ENCODE data around the gene IGF2. TPM values are rescaled to one million over a fixed set of nuclear protein-coding genes. Genes with fewer than 3 reads are reported as not detected.

Gene IGF2
- total and polyA plus RNA-seq, 4 donors: 0.67 to 620 (median 42.6) TPM

- Histone ChIP-seq H3K4me1 (ENCODE audit: control insufficient read depth in 1 of 2, insufficient read depth in 2 of 2, low read length in 2 of 2) (no peaks in the 10 kb centered on the region), H3K4me3 (ENCODE audit: low read length in 2 of 2) (no peak overlapping the region), H3K27ac (ENCODE audit: low read depth in 1 of 2, low read length in 2 of 2) (no peak overlapping the region), H3K36me3 (ENCODE audit: control insufficient read depth in 1 of 2, insufficient read depth in 2 of 2, low read length in 1 of 2) (no peaks in the 10 kb centered on the region), H3K9me3 (ENCODE audit: control insufficient read depth, low read length) (no peaks in the 10 kb centered on the region), H3K27me3 (ENCODE audit: control insufficient read depth in 1 of 2, insufficient read depth in 2 of 2, low read length in 1 of 2) (no peaks in the 10 kb centered on the region)
- intact Hi-C loops (cut with DNase I): loop anchor here in 1 of 2 donors (10.0 kb wide), 1 partner anchor 504 kb away; no protein-coding TSS in a partner anchor
- DNase-seq: no peak
- 79 to 84% methylated on average over 13 of the region's 13 CpGs for WGBS, 2 donors
- no peak for ATAC-seq (ENCODE audit: low FRiP score)
Measured at GRCh38 chr11:2158296-2158737, 19.1 kb upstream of the IGF2 start.

DNA sequence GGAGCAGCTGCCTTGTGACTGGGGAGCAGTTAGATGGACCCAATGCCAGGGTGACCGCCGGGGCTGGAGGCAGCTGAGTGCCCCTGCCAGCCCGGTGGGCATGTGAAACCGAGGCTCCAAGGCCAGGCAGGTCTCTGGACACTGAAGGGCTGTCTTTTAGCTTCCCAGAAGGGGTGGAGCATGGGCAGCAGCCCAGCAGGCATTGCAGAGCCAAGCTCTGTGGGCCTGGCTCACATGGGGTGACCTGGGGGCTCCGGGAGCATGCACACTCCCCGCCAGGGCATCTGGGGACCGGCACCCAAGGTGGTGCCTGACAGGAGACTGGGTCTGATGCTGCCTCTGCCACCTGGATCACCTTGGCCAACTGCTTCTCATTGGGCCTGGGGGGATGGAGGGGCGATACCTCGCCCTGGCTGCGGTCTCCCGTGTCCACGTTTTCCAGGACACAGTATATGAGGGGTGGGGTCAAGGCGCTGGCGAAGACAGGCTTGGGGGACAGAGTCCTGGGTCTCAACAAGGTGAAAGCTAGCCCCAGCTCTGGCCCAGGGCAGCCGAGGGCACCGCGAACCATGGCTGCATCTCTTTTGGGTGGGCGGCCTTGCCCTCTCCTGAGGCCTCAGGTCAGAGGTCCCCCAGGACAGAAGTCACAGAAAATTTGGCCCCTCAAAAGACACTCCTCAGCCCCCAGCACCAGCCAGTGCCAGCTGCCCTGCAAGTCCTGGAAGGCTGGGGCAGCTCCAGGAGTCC is 18.3 kb upstream of the IGF2 start:
- H3K4me3 ChIP-seq (ENCODE audit: low read length in 2 of 2): no peak overlapping the region
- no peaks in the 10 kb centered on the region for H3K4me1 ChIP-seq (ENCODE audit: control insufficient read depth in 1 of 2, insufficient read depth in 2 of 2, low read length in 2 of 2)
- ATAC-seq (ENCODE audit: low FRiP score) (no peak), DNase-seq (no peak)
- 66 to 70% methylated on average over 18 of the region's 18 CpGs for WGBS, 2 donors
- intact Hi-C loops (cut with DNase I): loop anchor here in 1 of 2 donors (10.0 kb wide), 1 partner anchor 503 kb away; no protein-coding TSS in a partner anchor
- no peaks in the 10 kb centered on the region for H3K9me3 ChIP-seq (ENCODE audit: control insufficient read depth, low read length)
- no peak overlapping the region for H3K27ac ChIP-seq (ENCODE audit: low read depth in 1 of 2, low read length in 2 of 2)
- H3K27me3 ChIP-seq (ENCODE audit: control insufficient read depth in 1 of 2, insufficient read depth in 2 of 2, low read length in 1 of 2): no peaks in the 10 kb centered on the region
- H3K36me3 ChIP-seq (ENCODE audit: control insufficient read depth in 1 of 2, insufficient read depth in 2 of 2, low read length in 1 of 2): no peaks in the 10 kb centered on the region

DNA sequence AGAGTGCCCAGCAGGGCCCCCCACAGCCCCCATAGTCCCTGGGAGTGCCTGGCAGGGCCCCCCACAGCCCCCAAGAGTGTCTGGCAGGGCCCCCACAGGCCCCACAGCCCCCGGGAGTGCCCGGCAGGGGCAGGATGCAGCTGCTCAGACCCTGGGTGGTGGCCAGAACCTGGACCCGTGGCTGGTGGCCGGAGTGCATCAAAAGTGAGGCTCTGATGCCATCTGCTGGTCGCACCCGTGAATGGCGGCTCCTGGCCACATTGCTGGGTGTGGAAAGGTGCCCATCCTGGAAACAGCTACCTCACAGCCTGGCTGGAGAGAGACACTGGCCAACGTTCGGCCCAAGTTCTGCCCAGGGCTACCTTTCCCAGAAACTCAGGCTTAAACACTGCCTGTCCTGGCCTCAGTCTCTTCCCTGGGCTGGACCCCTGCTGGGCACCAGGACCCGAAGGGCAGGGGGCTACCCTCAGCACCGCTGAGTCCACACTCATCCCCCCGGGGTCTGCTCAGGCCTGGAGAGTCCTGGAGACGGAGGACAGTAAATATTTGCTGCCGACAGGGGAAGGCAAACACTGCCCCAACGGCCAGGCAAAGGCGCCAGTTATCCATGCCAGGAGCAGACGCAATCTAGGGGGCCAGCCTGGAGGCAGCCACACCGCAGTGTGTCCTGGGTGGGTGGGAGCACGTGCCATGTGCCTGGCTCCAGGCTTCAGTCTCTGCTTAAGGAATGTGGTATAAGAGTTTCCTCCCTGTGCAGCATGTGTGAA is 17.4 kb upstream of the IGF2 start:
- Histone ChIP-seq H3K36me3 (ENCODE audit: control insufficient read depth in 1 of 2, insufficient read depth in 2 of 2, low read length in 1 of 2) (no peaks in the 10 kb centered on the region), H3K4me1 (ENCODE audit: control insufficient read depth in 1 of 2, insufficient read depth in 2 of 2, low read length in 2 of 2) (no peaks in the 10 kb centered on the region), H3K27ac (ENCODE audit: low read depth in 1 of 2, low read length in 2 of 2) (no peak overlapping the region), H3K4me3 (ENCODE audit: low read length in 2 of 2) (no peak overlapping the region), H3K27me3 (ENCODE audit: control insufficient read depth in 1 of 2, insufficient read depth in 2 of 2, low read length in 1 of 2) (no peaks in the 10 kb centered on the region), H3K9me3 (ENCODE audit: control insufficient read depth, low read length) (no peaks in the 10 kb centered on the region)
- intact Hi-C loops (cut with DNase I): loop anchor here in 1 of 2 donors (10.0 kb wide), 1 partner anchor 502 kb away; no protein-coding TSS in a partner anchor
- WGBS, 2 donors: 27% methylated on average over 19 of the region's 19 CpGs
- DNase-seq (peak; percentile 76 to 90), ATAC-seq (ENCODE audit: low FRiP score) (peak; percentile 27)

DNA sequence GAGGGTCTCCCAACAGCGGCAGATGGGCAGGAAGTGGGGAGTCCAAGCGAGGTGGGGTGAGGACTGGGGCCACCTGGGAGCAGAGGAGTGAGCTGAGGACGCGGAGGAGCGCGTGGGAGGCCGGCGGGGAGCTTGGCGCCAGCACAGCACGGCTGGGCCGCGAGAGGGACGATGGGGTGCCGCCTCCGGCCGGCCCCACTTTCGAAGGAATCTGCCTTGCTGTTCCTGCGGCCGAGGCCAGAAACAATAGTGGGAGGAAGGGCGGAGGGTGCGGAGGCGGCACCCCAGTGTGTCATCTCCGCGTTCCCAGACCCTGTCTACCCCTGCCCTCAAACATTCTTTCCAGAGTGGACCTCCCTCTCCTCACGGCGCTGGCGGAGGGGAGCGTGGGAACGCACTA is 16.3 kb upstream of the IGF2 start:
- no peak for ATAC-seq (ENCODE audit: low FRiP score)
- H3K27ac ChIP-seq (ENCODE audit: low read depth in 1 of 2, low read length in 2 of 2): no peak overlapping the region
- no peaks in the 10 kb centered on the region for H3K4me1 ChIP-seq (ENCODE audit: control insufficient read depth in 1 of 2, insufficient read depth in 2 of 2, low read length in 2 of 2)
- no peaks in the 10 kb centered on the region for H3K9me3 ChIP-seq (ENCODE audit: control insufficient read depth, low read length)
- H3K36me3 ChIP-seq (ENCODE audit: control insufficient read depth in 1 of 2, insufficient read depth in 2 of 2, low read length in 1 of 2): no peaks in the 10 kb centered on the region
- intact Hi-C loops (cut with DNase I): loop anchor here in 1 of 2 donors (10.0 kb wide), 1 partner anchor 501 kb away; no protein-coding TSS in a partner anchor
- H3K27me3 ChIP-seq (ENCODE audit: control insufficient read depth in 1 of 2, insufficient read depth in 2 of 2, low read length in 1 of 2): no peaks in the 10 kb centered on the region
- 86 to 88% methylated on average over 18 to 29 of the region's 29 CpGs for WGBS, 2 donors
- H3K4me3 ChIP-seq (ENCODE audit: low read length in 2 of 2): no peak overlapping the region
- no peak for DNase-seq

DNA sequence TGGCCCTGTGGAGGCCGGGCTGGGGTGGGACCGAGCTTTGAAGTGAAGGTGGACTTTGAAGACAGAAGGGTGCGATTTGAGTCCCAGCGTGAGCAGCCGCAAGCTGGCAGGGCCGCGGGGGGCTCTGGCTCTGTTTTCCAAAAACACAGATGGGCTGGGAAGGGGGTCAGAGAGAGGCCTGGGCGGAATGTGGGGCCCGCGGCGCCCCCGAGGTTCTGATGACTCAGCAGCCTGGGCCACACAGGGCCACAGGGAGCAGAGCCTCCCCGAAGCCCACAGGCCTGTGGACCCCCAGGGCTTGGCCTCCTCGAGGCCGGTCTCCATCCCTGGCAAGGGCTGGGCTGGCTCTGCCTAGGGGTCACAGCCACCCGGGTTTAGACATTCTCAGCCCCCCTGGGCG is 15.7 kb upstream of the IGF2 start:
- WGBS, 2 donors: 81 to 83% methylated on average over 12 to 17 of the region's 17 CpGs
- Histone ChIP-seq H3K4me3 (ENCODE audit: low read length in 2 of 2) (no peak overlapping the region), H3K27ac (ENCODE audit: low read depth in 1 of 2, low read length in 2 of 2) (no peak overlapping the region), H3K36me3 (ENCODE audit: control insufficient read depth in 1 of 2, insufficient read depth in 2 of 2, low read length in 1 of 2) (no peaks in the 10 kb centered on the region), H3K9me3 (ENCODE audit: control insufficient read depth, low read length) (no peaks in the 10 kb centered on the region), H3K4me1 (ENCODE audit: control insufficient read depth in 1 of 2, insufficient read depth in 2 of 2, low read length in 2 of 2) (no peaks in the 10 kb centered on the region), H3K27me3 (ENCODE audit: control insufficient read depth in 1 of 2, insufficient read depth in 2 of 2, low read length in 1 of 2) (no peaks in the 10 kb centered on the region)
- ATAC-seq (ENCODE audit: low FRiP score): no peak
- intact Hi-C loops (cut with DNase I): loop anchor here (5.0 to 10.0 kb wide), 3 partner anchors 318 to 500 kb away; partner anchors contain the start of gene TNNI2 (in 2 of the 2)
- DNase-seq: no peak

DNA sequence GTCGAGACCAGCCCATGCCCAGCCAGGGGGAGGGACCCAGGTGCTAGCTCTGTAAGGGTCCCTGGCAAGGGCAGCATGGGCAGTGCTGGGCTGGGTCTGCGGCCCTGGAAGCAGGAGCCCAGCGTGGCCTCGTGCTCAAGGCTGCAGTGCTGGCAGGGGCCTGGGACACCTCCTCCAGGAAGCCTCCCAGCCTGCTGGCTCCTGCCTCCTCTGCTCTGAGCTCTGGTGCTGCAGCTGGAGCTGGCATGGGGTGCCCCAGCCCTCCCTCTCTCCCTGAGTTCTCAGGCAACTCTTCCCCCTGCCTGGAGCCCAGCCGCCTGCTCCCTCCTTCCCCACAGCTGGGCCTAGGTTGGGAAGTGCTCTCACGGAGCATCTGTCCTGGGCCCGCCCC is 15.0 kb upstream of the IGF2 start:
- intact Hi-C loops (cut with DNase I): loop anchor here (5.0 to 10.0 kb wide), 3 partner anchors 317 to 499 kb away; partner anchors contain the start of gene TNNI2 (in 2 of the 2)
- DNase-seq: no peak
- Histone ChIP-seq H3K9me3 (ENCODE audit: control insufficient read depth, low read length) (no peaks in the 10 kb centered on the region), H3K27ac (ENCODE audit: low read depth in 1 of 2, low read length in 2 of 2) (no peak overlapping the region), H3K4me3 (ENCODE audit: low read length in 2 of 2) (no peak overlapping the region), H3K4me1 (ENCODE audit: control insufficient read depth in 1 of 2, insufficient read depth in 2 of 2, low read length in 2 of 2) (no peaks in the 10 kb centered on the region), H3K36me3 (ENCODE audit: control insufficient read depth in 1 of 2, insufficient read depth in 2 of 2, low read length in 1 of 2) (no peaks in the 10 kb centered on the region), H3K27me3 (ENCODE audit: control insufficient read depth in 1 of 2, insufficient read depth in 2 of 2, low read length in 1 of 2) (no peaks in the 10 kb centered on the region)
- no peak for ATAC-seq (ENCODE audit: low FRiP score)
- 87 to 89% methylated on average over 7 of the region's 7 CpGs for WGBS, 2 donors

- DNase-seq (no peak), ATAC-seq (ENCODE audit: low FRiP score) (no peak)
- Histone ChIP-seq H3K27me3 (ENCODE audit: control insufficient read depth in 1 of 2, insufficient read depth in 2 of 2, low read length in 1 of 2) (no peaks in the 10 kb centered on the region), H3K36me3 (ENCODE audit: control insufficient read depth in 1 of 2, insufficient read depth in 2 of 2, low read length in 1 of 2) (no peaks in the 10 kb centered on the region), H3K9me3 (ENCODE audit: control insufficient read depth, low read length) (no peaks in the 10 kb centered on the region), H3K27ac (ENCODE audit: low read depth in 1 of 2, low read length in 2 of 2) (no peak overlapping the region), H3K4me3 (ENCODE audit: low read length in 2 of 2) (no peak overlapping the region), H3K4me1 (ENCODE audit: control insufficient read depth in 1 of 2, insufficient read depth in 2 of 2, low read length in 2 of 2) (no peaks in the 10 kb centered on the region)
- WGBS, 2 donors: 72 to 78% methylated on average over 14 of the region's 14 CpGs
- intact Hi-C loops (cut with DNase I): loop anchor here (5.0 to 10.0 kb wide), 3 partner anchors 316 to 499 kb away; partner anchors contain the start of gene TNNI2 (in 2 of the 2)
Measured at GRCh38 chr11:2153581-2154194, 14.5 kb upstream of the IGF2 start.

DNA sequence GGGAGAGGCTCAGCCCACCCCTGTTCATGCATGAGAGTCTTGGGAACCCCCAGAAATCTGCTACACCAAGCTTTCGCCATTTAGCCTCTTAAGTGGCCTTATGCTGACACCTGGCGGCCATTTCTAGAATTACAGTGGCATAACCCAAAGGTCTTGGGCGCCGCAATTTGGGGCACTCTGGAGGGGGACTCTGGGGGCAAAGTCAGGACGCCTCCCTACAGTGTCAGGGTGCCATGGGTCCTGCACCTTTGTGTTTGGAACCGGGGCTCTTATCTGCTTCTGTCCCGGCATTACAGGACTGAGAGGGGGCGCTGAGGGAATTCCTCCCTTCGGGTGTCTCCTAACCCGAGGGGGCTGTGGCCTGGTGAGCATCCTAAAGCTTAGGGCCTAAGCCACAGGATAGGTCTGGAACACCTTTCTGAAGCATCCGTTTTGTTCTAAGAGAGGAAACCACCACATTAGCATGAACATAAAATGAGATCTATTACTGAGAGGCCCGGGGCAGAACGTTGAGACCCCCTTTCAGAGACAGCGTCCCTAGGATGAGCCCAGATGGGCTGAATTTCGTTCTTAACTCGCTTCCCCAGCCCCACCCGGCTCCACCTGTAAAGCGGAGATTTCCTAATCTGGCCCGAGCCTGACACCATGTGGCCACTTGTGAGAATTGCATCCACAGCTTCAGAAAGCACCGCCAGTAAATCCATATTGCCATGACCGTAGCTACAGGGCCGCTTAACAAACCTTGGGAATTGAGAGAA is 12.5 kb upstream of the IGF2 start:
- H3K27me3 ChIP-seq (ENCODE audit: control insufficient read depth in 1 of 2, insufficient read depth in 2 of 2, low read length in 1 of 2): no peaks in the 10 kb centered on the region
- DNase-seq: peak; percentile 79 to 90
- WGBS, 2 donors: 2 to 3% methylated on average over 22 of the region's 22 CpGs

More for the DNA sequence above, 12.5 kb upstream of the IGF2 start:
- Histone ChIP-seq H3K4me3 (ENCODE audit: low read length in 2 of 2) (no peak overlapping the region), H3K27ac (ENCODE audit: low read depth in 1 of 2, low read length in 2 of 2) (no peak overlapping the region), H3K4me1 (ENCODE audit: control insufficient read depth in 1 of 2, insufficient read depth in 2 of 2, low read length in 2 of 2) (no peaks in the 10 kb centered on the region), H3K9me3 (ENCODE audit: control insufficient read depth, low read length) (no peaks in the 10 kb centered on the region), H3K36me3 (ENCODE audit: control insufficient read depth in 1 of 2, insufficient read depth in 2 of 2, low read length in 1 of 2) (no peaks in the 10 kb centered on the region)
- intact Hi-C loops (cut with DNase I): loop anchor here (1.0 to 10.0 kb wide), 6 partner anchors 269 to 499 kb away; partner anchors contain the start of gene TNNI2 (in 2 of the 2)
- peak; percentile 80 for ATAC-seq (ENCODE audit: low FRiP score)
